ENCODE data around the gene TESMIN.

The TESMIN gene

GRCh38 chr11:68770781-68771180 is 19.5 kb upstream of the TESMIN start:
- Mint-ChIP-seq H3K4me1 (ENCODE audit: low read depth) (no peaks in the 10 kb centered on the region), H3K27me3 (no peaks in the 10 kb centered on the region), H3K9me3 (no peaks in the 10 kb centered on the region), H3K27ac (no peak overlapping the region), H3K4me3 (no peak overlapping the region), H3K36me3 (ENCODE audit: low read depth) (peaks cover 47% of the 10 kb centered on the region)

- Mint-ChIP-seq H3K27ac (no peak overlapping the region), H3K36me3 (ENCODE audit: low read depth) (peaks cover 21% of the 10 kb centered on the region), H3K27me3 (no peaks in the 10 kb centered on the region), H3K4me3 (no peak overlapping the region), H3K4me1 (ENCODE audit: low read depth) (no peaks in the 10 kb centered on the region), H3K9me3 (no peaks in the 10 kb centered on the region)
Measured at GRCh38 chr11:68767672-68768071, 16.4 kb upstream of the TESMIN start.

DNA sequence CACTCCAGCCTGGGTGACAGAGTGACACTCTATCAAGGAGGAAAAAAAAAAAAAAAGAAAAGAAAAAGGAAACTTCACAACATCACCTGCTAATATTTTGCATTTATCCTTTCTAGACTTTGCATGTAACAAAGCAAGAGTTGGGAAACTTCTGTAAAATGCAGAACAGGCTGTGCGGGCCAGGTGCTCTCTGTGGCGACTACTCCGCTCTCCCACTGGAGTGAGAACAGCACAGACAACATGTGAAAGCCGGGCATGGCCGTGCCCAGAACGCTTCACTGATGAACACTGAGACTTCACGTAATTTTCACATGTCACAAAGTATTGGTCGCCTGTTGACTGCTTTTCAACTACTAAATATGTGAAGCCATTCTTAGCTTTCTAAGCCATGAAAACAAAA is 15.5 kb upstream of the TESMIN start:
- Mint-ChIP-seq H3K4me3 (no peak overlapping the region), H3K9me3 (no peaks in the 10 kb centered on the region), H3K27ac (no peak overlapping the region), H3K36me3 (ENCODE audit: low read depth) (peaks cover 20% of the 10 kb centered on the region), H3K4me1 (ENCODE audit: low read depth) (no peaks in the 10 kb centered on the region), H3K27me3 (no peaks in the 10 kb centered on the region)

- no peaks in the 10 kb centered on the region for H3K4me1 Mint-ChIP-seq (ENCODE audit: low read depth)
- H3K27ac Mint-ChIP-seq = no peak overlapping the region
- H3K36me3 Mint-ChIP-seq (ENCODE audit: low read depth) = peaks cover 10% of the 10 kb centered on the region
- H3K4me3 Mint-ChIP-seq = no peak overlapping the region
- H3K9me3 Mint-ChIP-seq = no peaks in the 10 kb centered on the region
- no peaks in the 10 kb centered on the region for H3K27me3 Mint-ChIP-seq
Measured at GRCh38 chr11:68764746-68765145, 13.4 kb upstream of the TESMIN start.

DNA sequence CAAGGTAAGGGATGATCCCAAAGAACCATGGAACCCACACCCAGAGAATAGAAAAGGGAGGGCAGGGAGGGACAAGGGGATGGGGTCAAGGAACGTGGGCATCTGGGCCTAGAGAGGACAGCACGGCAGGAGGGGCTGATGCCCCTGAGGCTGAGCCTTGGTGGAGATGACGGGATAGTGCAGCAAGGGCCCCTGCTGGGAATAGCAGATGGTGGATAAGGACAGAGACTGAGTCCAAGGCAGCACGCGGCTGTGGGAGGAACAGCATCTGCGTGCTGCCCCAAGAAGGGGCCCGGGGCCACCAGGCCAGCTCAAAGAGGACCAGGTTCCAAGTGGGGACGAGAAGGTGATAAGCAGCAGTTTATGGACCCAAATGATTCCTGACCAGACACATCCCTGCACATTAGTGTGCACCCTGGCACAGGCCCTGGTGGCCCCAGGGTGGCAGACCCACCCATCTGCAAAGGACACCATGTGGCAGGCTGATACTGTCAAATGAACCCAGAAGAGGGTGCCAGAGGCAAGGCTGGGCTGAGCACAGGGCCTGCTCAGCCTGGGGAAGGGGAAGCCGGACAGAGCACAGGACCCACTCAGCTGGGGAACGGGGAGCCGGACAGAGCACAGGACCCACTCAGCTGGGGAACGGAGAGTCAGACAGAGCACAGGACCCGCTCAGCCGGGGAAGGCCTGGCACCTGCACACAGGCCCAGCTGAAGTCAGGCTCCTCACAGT is 12.8 kb upstream of the TESMIN start:
- Mint-ChIP-seq H3K36me3 (ENCODE audit: low read depth) (peaks cover 15% of the 10 kb centered on the region), H3K4me1 (ENCODE audit: low read depth) (no peaks in the 10 kb centered on the region), H3K27ac (no peak overlapping the region), H3K9me3 (no peaks in the 10 kb centered on the region), H3K4me3 (no peak overlapping the region), H3K27me3 (no peaks in the 10 kb centered on the region)

GRCh38 chr11:68763181-68763721 is 11.9 kb upstream of the TESMIN start:
- Mint-ChIP-seq H3K27me3 (no peaks in the 10 kb centered on the region), H3K4me3 (no peak overlapping the region)

GRCh38 chr11:68762481-68762880 is 11.2 kb upstream of the TESMIN start:
- H3K27ac Mint-ChIP-seq = no peak overlapping the region
- H3K27me3 Mint-ChIP-seq = no peaks in the 10 kb centered on the region
- H3K36me3 Mint-ChIP-seq (ENCODE audit: low read depth) = peaks cover 20% of the 10 kb centered on the region
- H3K4me3 Mint-ChIP-seq = no peak overlapping the region
- H3K9me3 Mint-ChIP-seq = no peaks in the 10 kb centered on the region
- no peaks in the 10 kb centered on the region for H3K4me1 Mint-ChIP-seq (ENCODE audit: low read depth)

More at GRCh38 chr11:68763181-68763721, 11.9 kb upstream of the TESMIN start:
- peaks cover 15% of the 10 kb centered on the region for H3K36me3 Mint-ChIP-seq (ENCODE audit: low read depth)
- H3K27ac Mint-ChIP-seq = no peak overlapping the region
- H3K9me3 Mint-ChIP-seq = no peaks in the 10 kb centered on the region
- no peaks in the 10 kb centered on the region for H3K4me1 Mint-ChIP-seq (ENCODE audit: low read depth)

DNA sequence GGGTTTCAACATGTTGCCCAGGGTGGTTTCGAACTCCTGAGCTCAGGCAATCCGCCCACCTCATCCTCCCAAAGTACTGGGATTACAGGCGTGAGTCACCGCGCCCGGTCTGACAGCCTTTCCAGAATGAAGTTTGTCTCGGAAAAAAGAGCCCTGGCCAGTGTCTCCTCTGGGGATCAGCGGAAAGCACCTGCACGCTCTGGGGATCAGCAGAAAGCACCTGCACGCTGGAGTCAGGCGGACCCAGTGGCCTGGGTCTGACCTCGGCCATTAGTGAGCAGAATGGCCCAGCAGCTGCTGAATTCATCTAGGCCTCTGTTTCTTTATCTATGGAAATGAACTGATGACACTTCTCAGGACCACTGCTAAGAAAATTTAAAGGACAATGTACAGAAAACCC is 10.5 kb upstream of the TESMIN start:
- H3K36me3 Mint-ChIP-seq (ENCODE audit: low read depth) = peaks cover 22% of the 10 kb centered on the region
- no peaks in the 10 kb centered on the region for H3K9me3 Mint-ChIP-seq
- no peak overlapping the region for H3K4me3 Mint-ChIP-seq
- H3K4me1 Mint-ChIP-seq (ENCODE audit: low read depth) = no peaks in the 10 kb centered on the region
- H3K27ac Mint-ChIP-seq = no peak overlapping the region
- H3K27me3 Mint-ChIP-seq = no peaks in the 10 kb centered on the region

DNA sequence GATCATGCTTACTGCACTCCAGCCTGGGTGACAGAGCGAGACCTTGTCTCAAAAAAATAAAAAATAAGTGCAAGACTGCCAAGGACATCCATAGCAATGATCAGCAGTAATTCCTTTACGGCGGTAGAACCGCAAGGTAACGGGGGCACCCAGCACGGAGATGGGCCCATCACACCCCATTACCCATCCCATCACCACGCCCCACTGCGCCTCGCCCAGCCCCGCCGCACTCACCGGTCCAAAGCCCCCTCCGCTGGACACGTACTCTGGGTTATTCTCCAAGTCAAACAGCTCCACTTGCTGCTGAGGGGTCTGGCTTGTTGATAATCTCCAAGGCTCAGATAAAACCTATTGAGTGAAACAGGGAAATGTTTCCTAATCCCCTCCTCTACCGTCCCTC is 8.7 kb upstream of the TESMIN start:
- Mint-ChIP-seq H3K4me1 (ENCODE audit: low read depth) (no peaks in the 10 kb centered on the region), H3K4me3 (no peak overlapping the region), H3K36me3 (ENCODE audit: low read depth) (peaks cover 27% of the 10 kb centered on the region), H3K27ac (no peak overlapping the region), H3K27me3 (no peaks in the 10 kb centered on the region), H3K9me3 (no peaks in the 10 kb centered on the region)

- Mint-ChIP-seq H3K27ac (no peak overlapping the region), H3K27me3 (no peaks in the 10 kb centered on the region), H3K36me3 (ENCODE audit: low read depth) (peaks cover 27% of the 10 kb centered on the region), H3K4me1 (ENCODE audit: low read depth) (no peaks in the 10 kb centered on the region), H3K4me3 (no peak overlapping the region), H3K9me3 (no peaks in the 10 kb centered on the region)
Measured at GRCh38 chr11:68757711-68758110, 6.4 kb upstream of the TESMIN start.

DNA sequence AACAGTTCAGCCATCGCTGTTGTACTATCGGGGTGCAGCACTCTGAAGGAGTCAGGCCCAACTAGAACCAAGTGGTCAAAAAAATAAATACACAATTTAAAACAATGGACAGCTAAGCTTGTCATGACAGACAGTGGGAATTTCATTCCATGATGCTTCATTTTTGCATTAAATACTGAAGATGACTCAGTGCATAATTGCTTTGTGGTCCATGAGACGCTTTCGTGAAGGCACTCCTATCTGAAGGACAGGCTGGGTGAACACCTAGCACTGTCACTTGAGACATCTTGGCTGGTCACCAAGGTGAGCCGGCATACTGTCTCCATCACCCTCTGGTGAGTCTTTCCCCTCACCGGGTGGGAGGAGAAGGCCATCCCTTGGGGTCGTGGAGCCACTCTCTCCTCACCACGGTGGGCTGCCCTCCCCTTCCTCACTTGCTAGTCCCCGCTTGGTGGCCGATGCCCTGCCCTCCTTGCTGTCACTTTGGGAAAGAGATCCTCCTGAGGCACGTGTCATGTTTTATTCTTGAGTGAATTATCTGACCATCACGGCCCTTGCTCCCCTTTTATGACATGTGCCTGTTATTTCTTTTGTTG is 4.9 kb upstream of the TESMIN start:
- Mint-ChIP-seq H3K4me1 (ENCODE audit: low read depth) (peaks cover 8% of the 10 kb centered on the region), H3K4me3 (no peak overlapping the region), H3K27ac (no peak overlapping the region), H3K27me3 (no peaks in the 10 kb centered on the region), H3K9me3 (no peaks in the 10 kb centered on the region), H3K36me3 (ENCODE audit: low read depth) (peaks cover 19% of the 10 kb centered on the region)

- H3K27ac Mint-ChIP-seq = no peak overlapping the region
- peaks cover 8% of the 10 kb centered on the region for H3K4me1 Mint-ChIP-seq (ENCODE audit: low read depth)
- H3K9me3 Mint-ChIP-seq = no peaks in the 10 kb centered on the region
- H3K27me3 Mint-ChIP-seq = peaks cover 4% of the 10 kb centered on the region
- peaks cover 12% of the 10 kb centered on the region for H3K36me3 Mint-ChIP-seq (ENCODE audit: low read depth)
- H3K4me3 Mint-ChIP-seq = no peak overlapping the region
Measured at GRCh38 chr11:68753300-68753699, 2.0 kb upstream of the TESMIN start.

- Mint-ChIP-seq H3K36me3 (ENCODE audit: low read depth) (no peaks in the 10 kb centered on the region), H3K4me1 (ENCODE audit: low read depth) (peaks cover 8% of the 10 kb centered on the region), H3K4me3 (no peak overlapping the region), H3K9me3 (no peaks in the 10 kb centered on the region), H3K27ac (no peak overlapping the region), H3K27me3 (peaks cover 4% of the 10 kb centered on the region)
Measured at GRCh38 chr11:68751004-68751325, 355 bp downstream of the TESMIN start.

DNA sequence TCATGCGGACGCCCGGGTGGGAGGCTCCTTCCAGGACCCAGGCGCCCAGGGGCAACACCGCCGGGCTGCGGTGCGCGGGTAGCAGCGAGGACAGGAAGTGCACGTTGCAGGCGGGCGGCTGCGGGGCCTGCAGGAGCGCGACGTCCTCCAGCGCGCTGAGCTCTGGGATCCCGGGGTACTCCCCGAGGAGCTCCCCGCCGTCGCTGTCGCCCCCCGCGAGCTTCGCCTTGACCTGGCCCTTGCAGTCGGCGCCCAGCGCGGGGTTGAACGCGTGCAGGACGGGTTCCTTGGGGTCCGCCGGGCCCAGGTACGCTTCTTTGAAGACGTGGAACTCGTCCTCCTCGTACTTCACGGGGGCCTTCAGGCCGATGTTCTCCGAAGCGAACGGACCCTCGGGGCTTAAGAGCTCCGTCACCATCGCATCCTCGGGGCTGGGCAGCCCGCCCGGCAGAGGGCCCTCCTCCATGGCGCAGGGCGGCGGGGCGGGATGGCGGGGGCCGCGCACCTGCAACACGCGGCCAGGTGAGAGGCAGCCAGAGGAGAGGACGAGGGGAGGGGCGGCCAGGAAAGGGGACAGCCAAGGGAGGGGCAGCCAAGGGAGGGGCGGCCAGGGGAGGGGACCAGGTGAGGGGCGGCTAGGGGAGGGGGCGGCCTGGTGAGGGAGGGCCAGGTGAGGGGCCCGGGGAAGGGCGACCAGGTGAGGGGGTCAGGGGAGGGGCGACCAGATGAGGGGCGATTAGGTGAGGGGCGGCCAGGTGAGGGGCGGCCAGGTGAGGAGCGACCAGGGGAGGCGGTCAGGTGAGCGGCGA is 921 bp downstream of the TESMIN start:
- Mint-ChIP-seq H3K27ac (no peak overlapping the region), H3K9me3 (no peaks in the 10 kb centered on the region), H3K4me3 (no peak overlapping the region), H3K4me1 (ENCODE audit: low read depth) (peaks cover 8% of the 10 kb centered on the region), H3K36me3 (ENCODE audit: low read depth) (no peaks in the 10 kb centered on the region), H3K27me3 (peaks cover 4% of the 10 kb centered on the region)
